ENCODE measurements around the gene ASIC2.

Gene ASIC2

DNA sequence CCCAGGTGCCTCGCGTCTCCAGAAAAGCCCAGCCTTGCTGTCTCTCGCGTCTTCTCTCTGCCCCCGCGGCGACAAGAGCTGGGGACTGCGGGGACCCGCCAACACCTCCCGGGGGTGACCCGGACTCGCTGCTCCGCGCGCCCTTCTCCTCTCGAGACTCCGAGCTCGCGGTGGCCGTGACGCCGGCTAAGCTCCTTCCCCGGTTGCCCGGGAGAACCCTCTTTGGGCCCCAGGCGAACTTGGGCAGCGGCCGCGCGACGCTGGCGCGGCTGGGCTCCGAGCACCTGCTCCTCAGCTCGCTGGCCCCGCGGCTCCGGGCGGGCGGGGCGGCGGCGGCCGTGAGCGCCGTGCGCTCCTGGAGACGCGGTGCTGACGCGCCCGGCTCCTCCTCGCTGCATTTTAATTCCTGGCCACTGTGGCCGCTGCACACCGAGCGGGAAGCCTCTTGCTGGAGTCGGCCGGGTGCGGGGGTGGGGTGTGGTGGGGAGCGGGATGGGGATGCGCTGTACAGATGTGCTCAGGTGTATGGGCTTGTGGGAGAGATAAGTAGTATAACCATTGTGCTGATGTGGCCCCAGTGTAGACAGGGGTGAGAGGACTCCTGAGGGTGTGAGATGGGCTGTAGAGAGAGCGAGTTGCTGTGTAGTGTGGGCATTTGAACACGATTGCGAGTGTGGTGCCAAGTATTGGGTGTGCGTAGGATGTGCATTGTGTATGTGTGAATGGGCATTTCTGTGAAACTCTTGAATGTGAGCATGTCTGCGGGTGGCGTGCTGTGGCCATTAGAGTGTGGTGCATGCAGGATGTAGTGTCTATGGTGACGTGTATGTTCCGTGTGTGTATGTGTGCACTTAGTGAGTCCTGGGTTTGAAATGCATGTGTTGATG, at the start of gene ASIC2:
TSS of gene ASIC2 (minus strand) at position 315 of the 887 bp plus-strand sequence.
- DNase-seq: peak; percentile 19

DNA sequence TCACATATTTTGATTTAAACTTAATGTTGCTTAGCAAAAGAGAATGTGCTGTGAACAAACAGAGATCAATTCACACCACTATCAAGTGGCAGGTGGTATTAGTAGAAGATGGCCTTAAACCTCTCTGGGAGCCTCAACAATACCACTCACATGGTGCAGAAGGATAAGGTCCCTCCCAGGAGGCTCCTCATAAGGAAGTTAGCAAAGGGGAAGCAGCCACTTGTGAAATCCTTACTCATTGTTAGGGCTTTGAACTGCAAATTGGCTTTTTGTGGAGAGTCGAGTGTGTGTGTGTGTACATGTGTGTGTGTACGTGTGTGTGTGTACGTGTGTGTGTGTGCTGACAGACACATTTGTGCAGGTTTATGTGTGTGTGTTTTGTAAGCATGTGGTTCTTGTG, 48.9 kb upstream of the ASIC2 start:
- peak; percentile 18 for DNase-seq

DNA sequence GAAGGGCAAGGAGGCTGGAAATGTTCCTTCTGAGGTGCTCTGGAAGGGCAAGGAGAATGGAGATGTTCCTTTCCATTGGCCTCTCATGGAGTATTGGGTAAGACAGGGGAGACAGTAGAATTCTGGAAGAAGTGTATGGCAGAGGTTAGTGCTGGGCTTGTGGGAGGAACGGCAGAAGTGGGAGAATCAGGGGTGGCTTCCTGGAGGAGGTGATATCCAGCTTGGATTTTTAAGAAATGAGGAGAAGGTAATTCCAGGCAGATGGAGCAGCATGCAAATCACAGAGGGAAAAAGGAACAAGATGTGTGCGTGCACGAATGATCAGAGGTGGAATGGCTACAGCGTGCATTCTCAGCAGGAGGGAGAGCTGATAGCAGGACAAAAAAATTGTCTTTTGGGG, 45.1 kb upstream of the ASIC2 start:
- no peak for DNase-seq

DNA sequence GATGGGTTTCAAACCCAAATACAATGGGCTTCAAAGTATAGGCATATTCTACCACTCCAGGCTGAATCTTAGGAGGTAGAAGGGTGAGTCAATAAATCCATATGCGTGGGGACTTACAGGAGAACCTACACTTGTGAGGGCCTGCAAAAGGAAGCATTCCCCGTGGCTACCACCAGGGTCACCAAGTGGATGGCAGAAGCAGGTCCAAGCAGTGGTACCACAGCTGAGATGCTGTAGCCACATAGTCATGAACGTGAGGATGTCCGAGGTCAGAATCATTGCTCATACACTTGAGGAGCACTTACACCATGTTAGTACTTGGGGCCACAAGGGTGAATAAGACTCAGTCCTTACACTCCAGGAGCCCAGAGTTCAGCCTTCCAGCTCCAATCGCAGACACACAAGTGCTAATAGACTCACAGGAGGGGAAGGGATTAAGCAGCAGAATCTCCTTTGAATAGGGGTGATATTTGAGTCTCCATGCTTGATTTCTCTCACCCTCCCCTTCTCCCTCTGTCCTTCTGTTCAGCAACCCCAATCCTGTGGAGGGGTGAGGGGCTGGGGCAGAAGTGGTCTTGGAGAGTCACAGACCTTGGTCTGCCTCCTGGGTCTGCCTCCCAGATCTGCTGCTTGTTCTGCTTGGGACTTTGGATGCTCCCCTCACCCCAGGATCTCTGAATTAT, 42.5 kb upstream of the ASIC2 start:
- DNase-seq: peak; percentile 5

DNA sequence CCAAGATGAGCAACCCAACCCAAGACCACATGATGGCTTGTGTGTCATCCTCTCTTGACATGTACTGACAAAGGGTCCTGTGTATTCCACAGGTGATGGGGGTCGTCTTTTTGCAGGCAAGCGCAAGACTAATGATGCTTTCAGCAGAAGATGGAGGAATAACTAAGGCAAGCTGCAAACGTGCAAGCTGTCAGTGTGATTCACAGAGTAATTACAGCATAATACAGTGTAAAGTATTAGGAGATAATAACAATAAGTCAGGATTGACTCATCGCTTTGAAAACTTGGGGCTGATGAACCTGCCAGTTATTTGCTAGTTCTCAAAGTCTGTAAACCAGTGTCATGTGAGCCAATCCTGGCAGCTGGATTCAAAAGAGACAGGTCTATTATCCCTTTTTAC, 41.6 kb upstream of the ASIC2 start:
- no peak for DNase-seq

DNA sequence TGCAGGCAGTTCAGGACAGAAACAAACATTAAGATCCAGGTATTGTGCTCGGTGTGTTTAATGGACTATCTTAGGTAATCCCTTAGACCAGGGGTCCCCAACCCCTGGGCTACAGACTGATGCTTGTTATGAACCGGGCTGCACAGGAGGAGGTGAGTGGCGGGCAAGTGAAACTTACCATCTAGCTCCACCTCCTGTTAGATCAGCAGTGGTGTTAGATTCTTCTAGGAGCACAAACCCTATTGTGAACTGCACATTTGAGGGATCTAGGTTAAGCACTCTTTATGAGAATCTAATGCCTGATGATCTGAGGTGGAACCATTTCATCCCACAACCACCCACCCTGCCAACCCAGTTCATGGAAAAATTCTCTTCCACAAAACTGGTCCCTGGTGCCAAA, 37.8 kb upstream of the ASIC2 start:
- no peak for DNase-seq

DNA sequence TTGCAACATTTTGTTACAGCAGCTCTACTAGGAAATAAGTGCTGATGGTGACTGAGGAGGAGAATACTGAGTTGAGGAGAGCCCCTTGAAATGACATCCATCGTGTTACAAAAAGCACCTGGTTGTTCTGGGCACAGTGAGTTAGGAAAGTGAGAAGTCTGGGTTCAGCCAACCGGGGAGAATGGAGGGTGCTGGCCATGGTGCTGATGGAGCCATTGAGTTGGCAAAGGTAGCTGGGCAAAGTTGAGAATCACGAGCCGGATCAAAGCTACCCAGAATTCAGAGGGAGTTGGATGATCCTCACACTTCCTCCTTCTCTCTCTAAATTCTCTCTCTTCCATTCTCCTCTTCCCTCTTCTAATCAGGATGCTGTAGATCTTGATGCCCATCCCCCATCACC, 35.0 kb upstream of the ASIC2 start:
- DNase-seq: peak; percentile 27

DNA sequence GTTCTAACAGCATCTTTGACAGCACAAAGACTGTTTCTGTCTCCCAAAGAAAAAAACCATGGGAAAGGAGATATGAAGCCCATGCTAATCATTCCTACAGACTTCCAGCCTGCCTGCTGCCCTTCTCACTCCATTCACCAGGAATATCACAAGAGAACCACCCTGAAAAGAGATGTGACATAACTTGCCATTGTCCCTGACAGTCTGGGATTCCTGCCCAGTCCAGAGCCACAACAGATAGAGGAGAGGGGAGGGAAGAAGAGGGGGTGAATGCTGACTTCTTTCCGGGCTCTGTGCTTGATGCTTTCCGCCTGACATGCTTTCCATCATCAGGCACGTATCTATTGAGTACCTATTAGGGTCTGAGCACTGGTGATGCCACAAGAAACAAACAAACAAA, 31.6 kb upstream of the ASIC2 start:
- no peak for DNase-seq

DNA sequence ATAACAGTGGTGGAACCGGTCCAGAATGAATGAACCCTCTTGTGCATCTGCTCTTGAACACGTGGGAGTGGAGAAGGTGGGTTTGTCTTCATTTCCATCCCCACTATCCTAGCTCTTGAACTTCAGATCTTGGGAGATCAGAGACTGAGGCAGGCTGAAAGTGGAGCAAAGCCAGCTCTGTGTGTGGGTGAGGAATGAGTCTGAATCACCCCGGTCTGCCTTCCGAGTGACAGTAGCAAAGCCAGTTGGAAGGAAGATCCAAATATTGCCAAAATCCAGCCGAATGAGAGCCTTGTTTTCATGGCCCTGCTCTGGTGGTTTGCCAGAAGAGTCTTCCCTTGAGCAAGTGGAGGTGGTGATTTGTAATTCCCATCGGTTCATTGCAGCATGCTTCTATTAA, 29.0 kb upstream of the ASIC2 start:
- DNase-seq: no peak

DNA sequence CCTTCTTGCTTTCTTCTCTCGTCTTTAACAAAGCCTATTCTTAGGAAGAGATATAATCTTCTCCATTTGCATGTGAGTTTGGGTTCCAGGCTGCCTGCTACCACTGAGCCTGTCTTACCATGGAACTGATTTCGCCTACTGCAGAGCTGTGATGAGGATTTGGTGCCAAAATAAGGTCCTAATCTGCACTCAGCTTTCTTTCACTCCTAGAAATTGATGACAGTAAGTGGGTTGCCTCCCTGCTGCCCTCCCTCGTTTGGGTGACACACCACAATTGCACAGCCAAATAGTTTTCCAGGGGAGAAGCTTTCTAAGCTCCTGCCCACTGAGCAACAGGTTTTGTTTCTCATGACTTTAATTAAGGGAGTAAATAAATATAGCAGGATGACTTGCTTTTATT, 25.1 kb upstream of the ASIC2 start:
- DNase-seq: no peak

DNA sequence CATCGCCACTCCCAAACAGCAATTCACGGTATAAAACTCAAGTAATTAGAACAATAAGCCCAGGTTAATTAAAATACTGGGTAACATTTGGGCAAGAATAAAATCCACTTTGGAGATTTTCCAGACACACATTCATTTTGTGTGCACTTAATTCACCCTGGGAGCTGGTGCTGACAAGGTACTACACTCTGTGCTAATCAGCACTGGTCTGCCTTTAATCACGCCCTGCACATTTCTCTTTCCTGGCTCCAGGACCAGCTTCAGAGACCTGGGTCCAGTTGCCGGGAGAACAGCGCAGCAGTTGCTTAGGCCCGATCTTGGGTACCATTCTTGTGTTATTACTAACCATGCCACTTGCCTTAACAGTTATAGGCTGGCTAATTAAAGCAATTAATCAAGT, 23.7 kb upstream of the ASIC2 start:
- DNase-seq: no peak

DNA sequence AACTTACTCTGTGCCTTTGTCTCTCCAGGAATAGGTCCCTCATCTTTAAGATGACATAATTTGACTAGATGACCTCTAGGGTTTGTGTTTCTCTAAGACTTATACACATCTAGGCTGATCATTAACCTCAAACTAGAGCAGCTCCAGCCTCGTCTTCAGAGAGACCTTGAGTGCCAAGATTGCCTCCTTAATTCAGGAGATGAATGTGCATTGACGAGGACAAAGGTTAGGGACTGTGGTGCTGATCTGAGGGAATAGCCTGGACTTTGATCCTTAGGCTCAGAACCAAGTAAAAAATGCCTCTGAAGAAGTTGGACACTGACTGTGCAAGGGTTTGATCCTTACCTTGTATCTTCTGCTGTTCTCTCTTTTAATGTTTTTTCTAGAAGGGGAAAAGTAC, 17.2 kb upstream of the ASIC2 start:
- no peak for DNase-seq

DNA sequence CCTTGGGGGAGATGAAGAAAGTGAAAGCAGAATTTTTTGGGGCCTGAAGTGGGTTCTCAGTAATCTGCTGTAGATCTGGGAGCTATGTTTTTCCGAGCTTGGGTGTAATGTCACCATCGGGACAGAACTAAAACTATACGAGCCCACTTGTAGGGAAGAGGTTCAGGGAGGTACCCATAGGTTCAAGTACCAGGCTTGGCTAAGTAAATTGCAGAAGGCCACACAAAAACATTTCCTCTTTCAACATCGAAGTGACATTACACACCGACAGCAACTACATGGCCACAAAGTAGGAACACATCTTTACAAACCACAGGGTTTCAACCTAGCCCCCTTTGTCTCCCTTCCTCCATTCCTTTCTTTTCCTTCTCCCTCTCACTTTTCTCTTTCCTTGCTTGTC, 10.2 kb upstream of the ASIC2 start:
- DNase-seq: no peak

DNA sequence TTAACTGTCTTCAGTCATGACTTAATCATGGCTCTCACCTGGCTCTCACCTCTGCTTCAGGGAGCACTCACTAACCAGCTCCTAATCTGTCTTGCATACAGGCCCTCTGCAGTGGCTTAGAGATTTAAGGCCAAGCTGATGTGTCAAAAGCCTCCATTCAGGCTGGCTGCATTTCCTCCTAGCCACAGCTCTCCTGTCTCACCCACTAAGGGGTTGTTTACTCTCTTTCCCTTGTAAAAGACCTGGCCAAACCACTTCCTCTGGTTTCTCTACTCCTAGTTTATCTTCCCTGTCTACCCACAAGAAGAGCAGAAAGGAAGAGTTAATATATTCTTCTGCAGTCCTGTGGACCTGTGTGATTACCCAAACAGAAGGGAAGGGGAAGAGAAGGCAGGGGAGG, 9.3 kb upstream of the ASIC2 start:
- DNase-seq: no peak

DNA sequence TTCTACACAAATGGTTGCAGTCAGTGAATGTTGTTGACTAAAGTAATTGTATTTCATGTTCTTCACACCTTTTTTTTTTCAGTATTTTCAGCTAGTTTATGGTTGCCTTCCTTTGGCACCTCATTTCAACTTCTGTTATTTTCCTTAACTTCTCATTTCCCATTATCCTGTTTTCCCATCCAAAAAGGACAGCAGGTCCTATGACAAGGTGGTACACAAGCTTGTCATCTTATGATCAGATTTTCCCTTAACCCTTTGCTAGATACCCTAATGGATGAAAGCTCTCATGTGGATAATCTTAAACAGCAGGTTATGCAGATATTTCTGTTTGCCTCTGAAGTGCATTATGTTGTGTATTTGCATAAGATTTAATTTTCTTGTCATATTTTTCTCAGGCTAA, 7.1 kb upstream of the ASIC2 start:
- DNase-seq: no peak

DNA sequence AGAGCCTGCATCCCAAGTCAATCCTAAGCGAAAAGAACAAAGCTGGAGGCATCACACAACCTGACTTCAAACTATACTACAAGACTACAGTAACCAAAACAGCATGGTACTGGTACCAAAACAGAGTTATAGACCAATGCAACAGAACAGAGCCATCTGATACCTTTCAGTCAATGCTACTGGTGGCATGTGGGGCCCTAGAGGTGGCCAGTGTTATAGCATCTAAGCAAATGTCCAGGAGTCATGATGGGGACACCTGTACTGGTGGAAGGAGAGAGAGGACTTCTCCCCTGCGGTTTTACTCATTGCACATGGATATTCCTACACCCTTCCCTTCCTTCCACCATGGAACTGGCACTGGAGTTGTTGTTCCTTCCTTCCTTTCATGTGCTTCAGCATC, 6.0 kb upstream of the ASIC2 start:
- no peak for DNase-seq

DNA sequence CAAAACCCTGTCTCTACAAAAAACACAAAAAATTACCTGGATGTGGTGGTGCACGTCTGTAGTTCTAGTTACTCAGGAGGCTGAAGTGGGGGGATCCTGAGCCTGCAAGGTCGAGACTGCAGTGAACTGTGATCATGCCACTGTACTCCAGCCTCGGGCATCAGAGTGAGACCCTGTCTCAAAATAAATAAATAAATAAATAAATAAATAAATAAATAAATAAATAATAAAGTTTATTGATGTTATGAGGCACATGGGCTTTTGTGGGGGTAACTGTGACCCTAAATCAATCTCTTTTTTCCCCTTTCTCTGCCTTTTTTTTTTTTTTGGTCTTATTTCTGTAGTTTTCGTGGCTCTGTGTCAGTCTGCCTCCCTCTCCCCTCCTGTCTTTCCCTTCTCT, 4.5 kb upstream of the ASIC2 start:
- DNase-seq: no peak

DNA sequence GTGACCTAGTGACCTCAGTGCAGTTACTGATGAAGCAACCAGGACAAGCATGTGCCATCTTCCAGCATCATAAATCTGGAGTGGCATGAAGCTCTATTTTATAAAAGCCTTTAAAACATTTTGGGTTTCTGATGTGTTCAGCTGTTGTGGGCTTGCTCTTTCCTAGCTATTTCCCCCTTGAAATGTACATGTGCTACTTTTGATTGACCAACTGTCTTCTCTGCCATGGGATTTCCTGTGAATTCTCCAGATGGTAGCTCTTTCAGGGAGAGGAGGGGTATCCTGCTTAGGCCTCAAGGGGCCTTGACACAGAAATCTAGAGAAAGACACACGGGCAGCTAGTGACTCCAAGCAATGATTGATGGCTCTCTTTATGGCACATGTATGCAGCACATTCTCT, 1.9 kb upstream of the ASIC2 start:
- no peak for DNase-seq

DNA sequence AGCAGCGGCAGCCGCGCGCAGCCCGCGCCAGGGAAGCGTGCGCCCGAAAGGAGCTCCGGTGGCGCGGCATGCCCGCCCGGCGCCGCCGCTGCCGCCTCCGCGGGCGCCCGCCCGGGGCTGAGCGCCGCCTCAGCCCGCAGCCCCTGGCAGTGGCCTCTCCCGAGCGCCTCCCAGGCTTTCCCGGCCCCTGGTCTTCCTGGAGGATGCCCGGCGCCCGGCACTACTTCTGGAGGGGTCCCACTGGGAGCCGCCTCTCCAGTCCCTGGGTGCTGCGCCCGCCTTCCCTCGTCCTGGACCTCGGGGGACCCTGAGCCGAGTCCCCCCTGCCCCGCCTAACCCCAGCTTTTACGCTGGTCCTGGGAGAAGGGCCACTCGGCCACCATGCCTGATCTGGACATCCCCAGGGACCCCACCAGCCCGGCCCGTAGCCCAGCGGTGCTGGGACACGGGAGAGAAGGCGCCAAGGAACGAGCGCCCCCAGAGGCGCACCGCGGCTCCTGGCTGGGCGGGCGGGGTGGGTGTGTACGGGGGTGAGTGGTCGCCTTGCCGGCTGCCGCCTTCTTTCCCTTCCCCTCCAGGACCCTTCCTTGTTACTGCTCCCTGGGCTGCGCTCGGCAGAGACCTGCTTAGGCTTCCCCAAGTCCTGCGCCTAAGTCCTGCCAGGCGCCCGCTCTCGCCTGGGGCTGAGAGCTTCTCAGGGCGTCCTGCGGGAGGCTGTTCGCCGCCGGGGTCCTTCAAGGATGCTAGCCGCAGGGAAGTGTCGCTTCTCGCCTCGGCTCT, 704 bp downstream of the ASIC2 start:
- DNase-seq: peak; percentile 27

DNA sequence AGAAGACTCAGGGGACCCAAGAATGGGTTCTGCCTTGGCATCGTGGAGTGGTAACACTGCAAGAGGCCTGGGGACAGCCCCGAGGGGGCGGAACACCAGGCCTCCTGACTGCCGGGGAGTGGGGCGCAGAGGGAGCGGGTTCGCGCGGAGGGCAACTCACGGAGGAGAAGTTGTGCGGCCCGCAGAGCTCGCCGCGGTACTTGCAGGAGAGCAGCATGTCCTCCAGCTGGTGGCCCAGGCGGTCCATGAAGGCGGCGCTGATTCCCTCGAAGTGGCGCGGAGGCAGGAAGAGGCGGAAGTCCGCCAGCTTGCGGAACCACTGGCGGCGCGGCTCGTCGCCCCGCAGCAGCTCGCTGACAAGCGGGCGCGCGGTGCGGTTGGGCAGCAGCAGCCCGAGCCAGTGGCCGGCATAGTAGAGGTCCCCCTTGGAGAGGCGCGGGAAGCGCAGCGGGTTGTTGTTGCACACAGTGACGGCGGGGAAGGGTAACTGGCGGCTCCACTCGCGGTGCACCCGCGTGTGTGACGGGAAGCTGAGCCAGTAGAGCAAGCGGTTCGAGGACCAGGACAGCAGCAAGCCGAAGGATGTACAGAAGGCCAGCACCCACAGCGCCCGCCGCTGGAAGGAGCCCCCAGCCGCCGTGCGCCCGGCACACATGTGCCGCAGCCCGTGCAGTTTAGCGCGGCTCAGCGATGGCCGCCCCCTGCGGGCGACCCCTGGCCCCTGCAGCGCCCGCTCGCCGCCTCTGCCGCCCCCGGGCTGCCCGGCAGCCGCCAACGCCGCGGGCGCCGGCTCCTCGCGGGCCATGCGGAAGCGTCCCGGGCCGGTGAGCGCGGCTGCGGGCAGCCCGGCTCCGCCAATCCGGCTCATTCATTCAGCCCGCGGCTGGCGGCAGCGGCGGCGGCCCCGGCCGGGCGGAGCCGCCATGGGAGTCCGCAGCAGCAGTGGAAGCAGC, 1.6 kb downstream of the ASIC2 start:
- DNase-seq: peak; percentile 25

DNA sequence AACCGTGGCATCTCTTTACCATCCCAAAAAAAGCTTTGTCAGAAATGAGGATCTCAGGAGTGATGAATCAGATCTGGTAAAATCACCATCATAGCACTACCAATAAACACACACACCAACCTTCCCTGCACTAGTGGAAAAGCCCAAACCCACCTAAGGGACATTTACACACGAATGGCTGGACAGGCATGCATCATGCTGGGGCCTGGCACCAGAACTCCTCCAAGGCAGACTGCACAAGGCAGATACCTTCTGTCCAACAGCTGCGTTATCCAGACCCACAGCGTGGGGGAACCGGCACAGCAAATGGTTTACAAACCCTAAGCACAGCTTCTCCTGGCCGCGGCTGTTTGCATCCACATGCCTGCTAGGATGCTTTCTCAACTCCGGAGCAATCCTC, 2.8 kb downstream of the ASIC2 start:
- no peak for DNase-seq

DNA sequence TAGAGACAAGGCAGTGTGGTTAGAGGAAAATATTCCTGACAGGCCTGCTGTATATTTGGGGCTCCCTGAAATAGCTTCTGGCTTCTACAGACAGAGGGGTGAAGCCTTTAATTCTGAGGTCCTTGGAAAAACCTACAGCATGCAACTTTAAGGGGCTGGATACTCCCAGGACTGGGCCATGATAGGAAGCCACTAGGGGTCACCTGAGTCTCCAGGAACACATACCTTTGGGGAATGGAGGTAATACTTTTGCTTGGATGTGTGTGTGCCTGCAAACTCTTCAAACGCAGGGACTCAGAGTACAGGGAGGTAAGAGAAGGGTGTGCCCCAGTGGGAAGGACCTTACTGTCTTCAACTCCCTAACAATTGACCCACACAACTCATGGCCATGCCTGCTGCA, 4.1 kb downstream of the ASIC2 start:
- no peak for DNase-seq
